GM12865 (cell line): ENCODE data around the gene DENND2A.

ENCODE experiments used
- DNase-seq: peaks from one replicate; pipeline ENCODE4 v3.0.0; 2010; ENCODE audit warnings: low read depth
- H3K4me3 ChIP-seq: 2 replicates; pipeline ENCODE4 v1.5.1; 2011; ENCODE audit warnings: mild to moderate bottlenecking, low read depth, low read length, control low read depth
- CTCF ChIP-seq: IDR thresholded peaks from 2 replicates; pipeline ENCODE4 v1.5.1; 2011; ENCODE audit warnings: low read length, control low read depth, low read depth, inconsistent platforms; ENCODE audit not compliant: insufficient read depth; ENCODE audit errors: missing control alignments

The DENND2A gene

GRCh38 chr7:140594131-140594691 lies 46.4 kb downstream of the DENND2A start:
- DNase-seq, result no peak
- no peak overlapping the region for H3K4me3 ChIP-seq
- TF ChIP-seq CTCF, result no peak

GRCh38 chr7:140593672-140593982 lies 47.0 kb downstream of the DENND2A start:
- no peak overlapping the region for H3K4me3 ChIP-seq
- no peak for DNase-seq
- no peak for TF ChIP-seq CTCF

- DNase-seq, result no peak
- no peak overlapping the region for H3K4me3 ChIP-seq
- TF ChIP-seq CTCF, result no peak
These were observed 47.5 kb downstream of the DENND2A start for GRCh38 chr7:140592964-140593671.

GRCh38 chr7:140591180-140591902 lies 49.3 kb downstream of the DENND2A start:
- no peak for DNase-seq
- TF ChIP-seq CTCF, result no peak
- no peak overlapping the region for H3K4me3 ChIP-seq

GRCh38 chr7:140587243-140587642 lies 53.4 kb downstream of the DENND2A start:
- H3K4me3 ChIP-seq, result no peak overlapping the region
- TF ChIP-seq CTCF, result no peak
- DNase-seq, result no peak

GRCh38 chr7:140586516-140586915 lies 54.1 kb downstream of the DENND2A start:
- no peak for DNase-seq
- TF ChIP-seq CTCF, result no peak
- no peak overlapping the region for H3K4me3 ChIP-seq

GRCh38 chr7:140585333-140585732 lies 55.3 kb downstream of the DENND2A start:
- no peak for TF ChIP-seq CTCF
- no peak for DNase-seq
- no peak overlapping the region for H3K4me3 ChIP-seq
